HEK293 (cell line): Measurements from ENCODE around the gene JAZF1.

Experiments used
- CTCF ChIA-PET: fragments of 350-600 bp; formaldehyde crosslinking; extraction: SDS; loops from one replicate; lab custom pipeline; 2021; ENCODE audit warnings: antibody characterized with exemption; lab: Yijun Ruan, JAX
- POLR2A ChIA-PET: fragments of 300-600 bp; formaldehyde crosslinking; extraction: SDS; loops from one replicate; lab custom pipeline; 2020; ENCODE audit warnings: antibody characterized with exemption, inconsistent platforms; lab: Yijun Ruan, JAX
- H3K27ac ChIP-seq: fragments of 200-500 bp; sonication (Bioruptor generic); 2 replicates; pipeline ENCODE4 v1.5.1; 2014; ENCODE audit warnings: low read depth, low read length, control low read depth, inconsistent platforms; ENCODE audit errors: extremely low read depth
- H3K36me3 ChIP-seq, 2 experiments: fragments of 200-500 bp in 1 of 2; sonication (Bioruptor generic) in 1 of 2; 1 replicate in 1 of 2; 2 replicates in 1 of 2; pipeline ENCODE4 v1.5.1; 2014 to 2017; ENCODE audit warnings: inconsistent platforms in 2 of 2, low read length in 2 of 2; ENCODE audit not compliant: control insufficient read depth in 2 of 2, insufficient read depth in 1 of 2
- H3K4me1 ChIP-seq: fragments of 200-500 bp; sonication (Bioruptor generic); 2 replicates; pipeline ENCODE4 v1.5.1; 2014; ENCODE audit warnings: mild to moderate bottlenecking, low read length, inconsistent platforms; ENCODE audit not compliant: control insufficient read depth, insufficient read depth
- H3K4me3 ChIP-seq: 2 replicates; pipeline ENCODE4 v1.5.1; 2011; ENCODE audit warnings: low read depth, mild to moderate bottlenecking, control low read depth, low read length, moderate library complexity
- H3K9me3 ChIP-seq: fragments of 200-500 bp; sonication (Bioruptor generic); 2 replicates; pipeline ENCODE4 v1.5.1; 2014; ENCODE audit warnings: low read depth, low read length, inconsistent platforms; ENCODE audit not compliant: control insufficient read depth, insufficient read depth
- AEBP2 ChIP-seq: fragments of 450-650 bp; formaldehyde crosslinking; IDR thresholded peaks from 2 replicates; pipeline ENCODE4 v1.5.1; 2016; ENCODE audit warnings: missing biosample characterization, missing genetic modification characterization, borderline replicate concordance
- FEZF1 ChIP-seq: fragments of 450-650 bp; formaldehyde crosslinking; IDR thresholded peaks from 2 replicates; pipeline ENCODE4 v1.5.1; 2016; ENCODE audit warnings: missing biosample characterization, missing genetic modification characterization
- MEIS1 ChIP-seq: sonication (generic); formaldehyde crosslinking; IDR thresholded peaks from 2 replicates; pipeline ENCODE4 v1.8.1; 2022; ENCODE audit warnings: missing genetic modification reagents, mild to moderate bottlenecking, borderline replicate concordance
- PRDM6 ChIP-seq: fragments of 450-650 bp; formaldehyde crosslinking; IDR thresholded peaks from 2 replicates; pipeline ENCODE4 v1.5.1; 2017; ENCODE audit warnings: missing biosample characterization, missing genetic modification characterization
- REST ChIP-seq: fragments of 450-650 bp; formaldehyde crosslinking; IDR thresholded peaks from 2 replicates; pipeline ENCODE4 v1.5.1; 2016; ENCODE audit warnings: missing biosample characterization, missing genetic modification characterization
- SCRT1 ChIP-seq: fragments of 450-650 bp; formaldehyde crosslinking; IDR thresholded peaks from 2 replicates; pipeline ENCODE4 v1.5.1; 2016; ENCODE audit warnings: missing biosample characterization, missing genetic modification characterization, borderline replicate concordance
- ZIC2 ChIP-seq: fragments of 450-650 bp; formaldehyde crosslinking; IDR thresholded peaks from 2 replicates; pipeline ENCODE4 v1.5.1; 2016; ENCODE audit warnings: missing biosample characterization, missing genetic modification characterization
- ZNF184 ChIP-seq: fragments of 450-650 bp; IDR thresholded peaks from 2 replicates; pipeline ENCODE4 v1.5.1; 2018; ENCODE audit warnings: missing biosample characterization, mild to moderate bottlenecking, missing genetic modification characterization
- ZNF341 ChIP-seq: fragments of 450-650 bp; formaldehyde crosslinking; IDR thresholded peaks from 2 replicates; pipeline ENCODE4; 2016; ENCODE audit warnings: low read depth, missing biosample characterization, missing genetic modification characterization
- ZNF416 ChIP-seq: fragments of 450-650 bp; formaldehyde crosslinking; IDR thresholded peaks from 2 replicates; pipeline ENCODE4 v1.5.1; 2016; ENCODE audit warnings: missing biosample characterization, missing genetic modification characterization
- ZNF473 ChIP-seq: fragments of 450-650 bp; formaldehyde crosslinking; IDR thresholded peaks from 2 replicates; pipeline ENCODE4 v1.5.1; 2017; ENCODE audit warnings: missing biosample characterization, missing genetic modification characterization
- ZNF514 ChIP-seq: fragments of 450-650 bp; formaldehyde crosslinking; IDR thresholded peaks from 2 replicates; pipeline ENCODE4 v1.5.1; 2016; ENCODE audit warnings: missing biosample characterization, missing genetic modification characterization
- ZNF518A ChIP-seq: fragments of 450-650 bp; formaldehyde crosslinking; conservative IDR thresholded peaks from 2 replicates; pipeline ENCODE4 v1.5.1; 2016; ENCODE audit warnings: low read depth, missing biosample characterization, missing genetic modification characterization
- ZNF529 ChIP-seq: fragments of 450-650 bp; formaldehyde crosslinking; IDR thresholded peaks from 2 replicates; pipeline ENCODE4 v1.5.1; 2017; ENCODE audit warnings: missing genetic modification characterization, missing biosample characterization; ENCODE audit not compliant: insufficient replicate concordance
- ZNF560 ChIP-seq: fragments of 450-650 bp; formaldehyde crosslinking; IDR thresholded peaks from 2 replicates; pipeline ENCODE4 v1.5.1; 2017; ENCODE audit warnings: missing biosample characterization, missing genetic modification characterization, borderline replicate concordance
- ZNF654 ChIP-seq: fragments of 450-650 bp; formaldehyde crosslinking; IDR thresholded peaks from 2 replicates; pipeline ENCODE4 v1.5.1; 2016; ENCODE audit warnings: low read depth, missing biosample characterization, missing genetic modification characterization
- ZNF692 ChIP-seq: fragments of 450-650 bp; formaldehyde crosslinking; IDR thresholded peaks from 2 replicates; pipeline ENCODE4 v1.5.1; 2016; ENCODE audit warnings: missing biosample characterization, missing genetic modification characterization
- ZNF704 ChIP-seq: fragments of 450-650 bp; formaldehyde crosslinking; IDR thresholded peaks from 2 replicates; pipeline ENCODE4 v1.5.1; 2016; ENCODE audit warnings: missing biosample characterization, missing genetic modification characterization
- ZNF768 ChIP-seq: fragments of 450-650 bp; formaldehyde crosslinking; IDR thresholded peaks from 2 replicates; pipeline ENCODE4 v1.5.1; 2018; ENCODE audit warnings: missing biosample characterization, mild to moderate bottlenecking, missing genetic modification characterization
- ZNF837 ChIP-seq: fragments of 450-650 bp; formaldehyde crosslinking; IDR thresholded peaks from 2 replicates; pipeline ENCODE4 v1.5.1; 2016; ENCODE audit warnings: missing biosample characterization, missing genetic modification characterization
- ZNF843 ChIP-seq: fragments of 450-650 bp; formaldehyde crosslinking; IDR thresholded peaks from 2 replicates; pipeline ENCODE4 v1.5.1; 2016; ENCODE audit warnings: missing biosample characterization, missing genetic modification characterization
- ZXDB ChIP-seq: fragments of 450-650 bp; formaldehyde crosslinking; IDR thresholded peaks from 2 replicates; pipeline ENCODE4 v1.5.1; 2016; ENCODE audit warnings: missing biosample characterization, missing genetic modification characterization

Gene JAZF1

GRCh38 chr7:27933671-27934565, 246.7 kb downstream of the JAZF1 start:
- no peak for TF ChIP-seq ZNF416
- TF ChIP-seq MEIS1 (CRISPR knock-in tag): no peak
- no peak for TF ChIP-seq ZNF692 (tag by site-specific recombination)
- no peak for TF ChIP-seq REST
- TF ChIP-seq ZNF654: peak; percentile 49
- TF ChIP-seq FEZF1 (tag by site-specific recombination): peak; percentile 82
- TF ChIP-seq ZNF341 (tag by site-specific recombination): no peak
- TF ChIP-seq ZNF529 (tag by site-specific recombination): no peak
- TF ChIP-seq ZNF473 (tag by site-specific recombination): no peak
- TF ChIP-seq ZNF768: no peak
- TF ChIP-seq SCRT1 (tag by site-specific recombination): 0 out of 2 replicates have a peak, but pooled peaks have one; percentile 30
- TF ChIP-seq ZIC2 (tag by site-specific recombination): peak; percentile 61; the same call in 1 of the 2 replicates
- TF ChIP-seq ZNF518A (tag by site-specific recombination): no peak
- no peak for TF ChIP-seq ZNF704 (tag by site-specific recombination)
- TF ChIP-seq ZNF560: no peak
- no peak for TF ChIP-seq ZNF184 (tag by site-specific recombination)
- no peak for TF ChIP-seq ZNF514
- no peak for TF ChIP-seq ZNF843 (tag by site-specific recombination)
- TF ChIP-seq PRDM6 (tag by site-specific recombination): 0 out of 2 replicates have a peak, but pooled peaks have one; percentile 14
- no peak for TF ChIP-seq ZXDB (tag by site-specific recombination)
- no peak for TF ChIP-seq AEBP2 (tag by site-specific recombination)
- TF ChIP-seq ZNF837 (tag by site-specific recombination): no peak
- Histone ChIP-seq H3K36me3 (no peaks in the 10 kb centered on the region), H3K27ac (no peak overlapping the region), H3K4me3 (no peak overlapping the region), H3K9me3 (no peaks in the 10 kb centered on the region), H3K4me1 (peaks cover 10% of the 10 kb centered on the region; the same call in 1 of the 2 replicates)
- POLR2A ChIA-PET: no interaction called here
- CTCF ChIA-PET: interaction anchor here (0.6 to 1.5 kb wide), 7 partner anchors 9 to 1466 kb away, joined by 3 to 9 read pairs (median 4); no protein-coding TSS in a partner anchor
